ENCODE results near the gene UBE2L5. TPM values are rescaled to one million over a fixed set of nuclear protein-coding genes. Genes with fewer than 3 reads are reported as not detected.
A peak's percentile ranks its signal among the peaks of the same experiment; 100 is the strongest.
"Not testable (repeated sequence)": the region's sequence is repeated elsewhere in the genome, so short reads cannot be mapped to it uniquely, and the experiment has no call there.

UBE2L5 gene
- total and polyA plus RNA-seq, 4 experiments from 2014 or later: not detected

DNA sequence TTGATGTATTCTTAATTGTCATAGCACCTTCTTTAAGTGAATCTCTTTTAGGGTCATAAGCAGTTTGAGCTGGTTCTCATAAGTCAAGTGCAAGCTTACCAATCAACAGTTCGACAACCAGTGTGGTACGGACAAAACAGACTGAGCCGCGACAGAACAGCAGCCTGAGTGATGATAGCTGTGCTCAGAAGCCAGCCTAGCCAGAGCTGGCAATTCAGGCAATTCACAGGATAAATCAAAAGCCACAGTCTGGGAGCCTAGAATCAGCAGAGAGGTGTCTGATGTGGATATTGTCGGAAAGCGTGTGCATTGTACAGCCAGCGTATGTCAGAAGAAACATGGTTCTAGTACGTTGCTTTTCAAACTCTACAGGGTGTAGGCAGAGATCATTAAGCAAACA lies 14.9 kb downstream of the UBE2L5 start:
- POLR2A ChIA-PET (ENCODE audit: partially characterized antibody): no interaction called here
- H3K9me3 Mint-ChIP-seq: peaks cover 0 to 1% (median 0%) of the 10 kb centered on the region in 8 donors

DNA sequence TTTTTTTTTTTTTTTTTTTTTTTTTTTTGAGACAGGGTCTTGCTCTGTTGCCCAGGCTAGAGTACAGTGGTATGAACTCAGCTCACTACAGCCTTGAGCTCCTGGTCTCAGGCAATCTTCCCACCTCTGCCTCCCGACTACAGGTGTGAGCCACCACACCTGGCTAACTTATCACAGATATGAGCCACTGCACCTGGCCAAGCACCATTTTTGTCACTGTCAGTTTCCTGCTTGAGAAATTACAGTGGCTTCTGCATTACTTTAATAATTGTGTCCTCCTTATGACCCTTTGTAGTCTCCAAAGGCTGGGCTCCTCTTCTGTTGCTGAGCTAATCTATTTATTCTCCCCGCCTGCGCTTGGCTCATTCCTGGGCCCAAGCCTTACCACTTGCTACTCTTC lies 16.0 kb downstream of the UBE2L5 start:
- Histone ChIP-seq H3K4me1 (ENCODE audit: insufficient read depth, low read length) (no peaks in the 10 kb centered on the region), H3K4me3 (ENCODE audit: low read length in 2 of 2) (no peak overlapping the region), H3K36me3 (ENCODE audit: insufficient read depth, low read length) (no peaks in the 10 kb centered on the region), H3K27ac (ENCODE audit: low read depth, low read length) (no peak overlapping the region), H3K9me3 (ENCODE audit: control insufficient read depth in 1 of 2, low read length in 2 of 2) (no peaks in the 10 kb centered on the region), H3K27me3 (ENCODE audit: insufficient read depth, low read length) (no peaks in the 10 kb centered on the region)
- H3K36me3 Mint-ChIP-seq: no peaks in the 10 kb centered on the region
- DNase-seq: no peak
- POLR2A ChIA-PET (ENCODE audit: partially characterized antibody): no interaction called here
- no peaks in the 10 kb centered on the region for H3K27me3 Mint-ChIP-seq
- no peak overlapping the region for H3K4me3 Mint-ChIP-seq
- H3K4me1 Mint-ChIP-seq: peaks cover 0 to 5% (median 4%) of the 10 kb centered on the region in 4 donors
- H3K9me3 Mint-ChIP-seq: peaks cover 0 to 1% (median 0%) of the 10 kb centered on the region in 8 donors
- H3K27ac Mint-ChIP-seq: no peak overlapping the region
- CTCF ChIA-PET (ENCODE audit: partially characterized antibody): no interaction called here
- intact Hi-C loops (cut with micrococcal nuclease): no loop called here

More for the DNA sequence above, 14.9 kb downstream of the UBE2L5 start:
- intact Hi-C loops (cut with micrococcal nuclease): no loop called here
- Mint-ChIP-seq H3K27me3 (no peaks in the 10 kb centered on the region), H3K36me3 (no peaks in the 10 kb centered on the region), H3K27ac (no peak overlapping the region), H3K4me3 (no peak overlapping the region), H3K4me1 (peaks cover 0 to 5% (median 4%) of the 10 kb centered on the region in 4 donors)
- H3K4me1 ChIP-seq (ENCODE audit: insufficient read depth, low read length): no peaks in the 10 kb centered on the region
- H3K4me3 ChIP-seq (ENCODE audit: low read length in 2 of 2): no peak overlapping the region
- H3K27me3 ChIP-seq (ENCODE audit: insufficient read depth, low read length): no peaks in the 10 kb centered on the region
- no peaks in the 10 kb centered on the region for H3K36me3 ChIP-seq (ENCODE audit: insufficient read depth, low read length)
- H3K9me3 ChIP-seq (ENCODE audit: control insufficient read depth in 1 of 2, low read length in 2 of 2): no peaks in the 10 kb centered on the region
- no peak overlapping the region for H3K27ac ChIP-seq (ENCODE audit: low read depth, low read length)
- CTCF ChIA-PET (ENCODE audit: partially characterized antibody): interaction anchor here (0.7 to 1.3 kb wide), 3 partner anchors 30 to 68 kb away, joined by 3 read pairs; no protein-coding TSS in a partner anchor
- no peak for DNase-seq

DNA sequence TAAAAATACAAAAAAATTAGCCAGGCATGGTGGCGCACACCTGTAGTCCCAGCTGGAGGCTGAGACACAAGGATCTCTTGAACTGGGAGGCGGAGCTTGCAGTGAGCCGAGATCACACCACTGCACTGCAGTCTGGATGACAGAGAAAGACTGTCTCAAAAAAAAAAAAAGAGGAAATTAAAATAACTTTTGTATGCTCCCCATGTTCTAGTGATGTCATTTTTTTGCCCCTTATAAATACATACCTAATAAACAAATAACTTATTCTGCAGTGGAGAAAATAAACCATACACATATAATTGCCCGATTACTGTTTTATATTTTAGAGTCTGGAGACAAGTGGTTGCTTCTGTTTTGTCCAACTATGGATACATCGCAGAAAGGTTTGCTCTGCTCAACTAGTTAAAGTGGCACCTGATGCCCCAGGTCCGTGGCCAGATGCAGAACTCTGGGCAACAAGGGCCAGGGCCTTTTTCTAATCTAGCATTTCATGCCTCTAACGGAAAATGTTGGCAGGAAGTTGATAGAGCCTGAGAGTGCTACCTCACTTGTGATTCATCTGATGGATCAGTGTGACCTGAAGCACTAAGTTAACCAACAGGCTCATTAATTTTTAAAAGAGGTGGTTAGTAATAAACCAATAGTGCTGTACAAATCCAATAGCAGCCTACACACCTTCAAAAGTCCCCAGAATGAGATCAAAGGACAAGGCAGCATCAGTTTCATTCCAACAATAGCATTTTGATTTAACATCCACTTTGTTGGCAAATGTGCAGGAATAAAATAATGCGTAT lies 18.8 kb downstream of the UBE2L5 start:
- intact Hi-C loops (cut with micrococcal nuclease): no loop called here
- no peak overlapping the region for H3K4me3 ChIP-seq (ENCODE audit: low read length in 2 of 2)
- Mint-ChIP-seq H3K4me1 (peaks cover 0 to 5% (median 4%) of the 10 kb centered on the region in 4 donors), H3K4me3 (no peak overlapping the region), H3K36me3 (no peaks in the 10 kb centered on the region), H3K27ac (peak overlapping the region in 1 of 7 donors; percentile 81), H3K27me3 (peaks cover 3% of the 10 kb centered on the region in 2 donors), H3K9me3 (peaks cover 0 to 1% (median 0%) of the 10 kb centered on the region in 8 donors)
- no peaks in the 10 kb centered on the region for H3K9me3 ChIP-seq (ENCODE audit: control insufficient read depth in 1 of 2, low read length in 2 of 2)
- POLR2A ChIA-PET (ENCODE audit: partially characterized antibody): no interaction called here
- DNase-seq: no peak
- no peaks in the 10 kb centered on the region for H3K36me3 ChIP-seq (ENCODE audit: insufficient read depth, low read length)
- no peaks in the 10 kb centered on the region for H3K27me3 ChIP-seq (ENCODE audit: insufficient read depth, low read length)
- CTCF ChIA-PET (ENCODE audit: partially characterized antibody): interaction anchor here (1.0 to 1.1 kb wide), 2 partner anchors 10 to 11 kb away, joined by 3 read pairs; no protein-coding TSS in a partner anchor
- H3K27ac ChIP-seq (ENCODE audit: low read depth, low read length): no peak overlapping the region
- no peaks in the 10 kb centered on the region for H3K4me1 ChIP-seq (ENCODE audit: insufficient read depth, low read length)

DNA sequence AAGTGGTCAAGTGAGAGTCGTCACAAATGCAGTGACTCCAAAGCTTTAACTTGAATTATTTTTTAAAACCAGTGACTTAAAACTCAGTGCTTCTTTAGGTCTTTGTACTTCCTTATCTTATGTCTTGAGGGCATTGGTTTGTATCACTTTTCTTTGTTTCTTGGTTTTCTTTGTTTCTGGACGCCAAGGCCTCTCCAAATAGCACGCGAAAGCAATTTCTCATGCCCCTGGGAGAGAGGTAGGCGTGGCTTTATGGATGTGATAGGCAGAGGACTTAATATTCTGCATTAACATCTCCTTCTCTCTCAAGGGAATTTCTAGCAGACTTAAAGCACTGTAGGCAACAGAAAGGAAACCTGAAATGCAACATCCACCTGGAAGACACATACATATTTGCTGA lies 20.6 kb downstream of the UBE2L5 start:
- no peak overlapping the region for H3K27ac Mint-ChIP-seq
- no peak overlapping the region for H3K4me3 Mint-ChIP-seq
- CTCF ChIA-PET (ENCODE audit: partially characterized antibody): interaction anchor here (0.7 to 1.5 kb wide), 2 partner anchors 60 to 108 kb away, joined by 3 read pairs; no protein-coding TSS in a partner anchor
- H3K27me3 Mint-ChIP-seq: peaks cover 3 to 5% of the 10 kb centered on the region in 2 donors
- Histone ChIP-seq H3K27ac (ENCODE audit: low read depth, low read length) (no peak overlapping the region), H3K4me1 (ENCODE audit: insufficient read depth, low read length) (no peaks in the 10 kb centered on the region), H3K27me3 (ENCODE audit: insufficient read depth, low read length) (no peaks in the 10 kb centered on the region), H3K36me3 (ENCODE audit: insufficient read depth, low read length) (no peaks in the 10 kb centered on the region), H3K9me3 (ENCODE audit: control insufficient read depth in 1 of 2, low read length in 2 of 2) (no peaks in the 10 kb centered on the region), H3K4me3 (ENCODE audit: low read length in 2 of 2) (no peak overlapping the region)
- peaks cover 0 to 1% (median 0%) of the 10 kb centered on the region in 8 donors for H3K9me3 Mint-ChIP-seq
- intact Hi-C loops (cut with micrococcal nuclease): no loop called here
- DNase-seq: no peak
- H3K36me3 Mint-ChIP-seq: no peaks in the 10 kb centered on the region
- peaks cover 0 to 5% (median 4%) of the 10 kb centered on the region in 4 donors for H3K4me1 Mint-ChIP-seq
- POLR2A ChIA-PET (ENCODE audit: partially characterized antibody): interaction anchor here (0.6 to 1.1 kb wide), 2 partner anchors 9 to 22 kb away, joined by 3 read pairs; no protein-coding TSS in a partner anchor

DNA sequence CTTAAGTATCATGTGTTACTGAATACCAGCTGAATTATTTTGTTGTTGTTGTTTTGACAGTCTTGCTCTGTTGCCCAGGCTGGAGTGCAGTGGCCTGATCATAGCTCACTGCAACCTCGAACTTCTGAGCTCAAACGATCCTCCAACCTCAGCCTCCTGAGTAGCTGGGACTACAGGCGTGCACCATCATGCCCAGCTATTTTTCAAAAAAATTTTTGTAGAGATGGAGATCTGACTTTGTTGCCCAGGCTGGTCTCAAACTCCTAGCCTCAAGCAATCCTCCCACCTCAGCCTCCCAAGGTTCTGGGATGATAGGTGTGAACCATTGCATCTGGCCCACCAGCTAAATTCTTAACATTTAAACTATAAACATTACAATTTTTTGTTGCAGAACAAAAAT lies 21.2 kb downstream of the UBE2L5 start:
- H3K27ac Mint-ChIP-seq; H3K27ac ChIP-seq (ENCODE audit: low read depth, low read length); H3K9me3 ChIP-seq (ENCODE audit: control insufficient read depth in 1 of 2, low read length in 2 of 2); H3K4me1 Mint-ChIP-seq; H3K4me3 ChIP-seq (ENCODE audit: low read length in 2 of 2); intact Hi-C loops (cut with micrococcal nuclease); H3K9me3 Mint-ChIP-seq; H3K27me3 ChIP-seq (ENCODE audit: insufficient read depth, low read length); H3K36me3 Mint-ChIP-seq; H3K4me3 Mint-ChIP-seq; H3K27me3 Mint-ChIP-seq; H3K36me3 ChIP-seq (ENCODE audit: insufficient read depth, low read length); H3K4me1 ChIP-seq (ENCODE audit: insufficient read depth, low read length); DNase-seq: not testable (repeated sequence)
- POLR2A ChIA-PET (ENCODE audit: partially characterized antibody): interaction anchor here (0.6 to 1.1 kb wide), 2 partner anchors 9 to 21 kb away, joined by 3 read pairs; no protein-coding TSS in a partner anchor
- CTCF ChIA-PET (ENCODE audit: partially characterized antibody): interaction anchor here (0.6 kb wide), 1 partner anchor 359 kb away, joined by 3 read pairs; no protein-coding TSS in a partner anchor

DNA sequence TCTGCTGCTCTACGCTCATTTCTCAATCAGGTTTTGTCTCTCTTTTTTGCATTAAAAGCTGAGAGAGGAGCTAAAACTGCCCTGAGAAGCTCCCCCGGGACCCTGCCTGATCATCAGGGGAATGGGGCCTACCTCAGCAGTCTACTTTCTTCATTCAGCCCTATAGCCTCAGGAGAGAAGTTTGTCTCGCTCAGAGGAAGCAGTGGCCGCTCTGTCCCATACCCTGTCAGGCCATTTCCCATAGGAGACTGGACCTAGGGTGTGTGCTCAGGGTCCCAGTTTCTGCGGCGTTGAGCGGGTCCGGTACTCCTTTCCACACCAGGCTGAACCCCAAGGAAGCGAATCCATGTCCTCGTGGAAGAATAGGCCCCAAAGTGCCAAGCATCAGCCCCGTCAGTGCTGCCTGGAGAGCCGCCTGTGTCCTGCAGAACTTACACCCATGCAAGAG lies 21.7 kb downstream of the UBE2L5 start:
- Mint-ChIP-seq H3K27ac (no peak overlapping the region), H3K36me3 (no peaks in the 10 kb centered on the region), H3K9me3 (no peaks in the 10 kb centered on the region), H3K4me3 (no peak overlapping the region), H3K4me1 (peaks cover 0 to 5% (median 4%) of the 10 kb centered on the region in 4 donors), H3K27me3 (peaks cover 3 to 5% of the 10 kb centered on the region in 2 donors)
- Histone ChIP-seq H3K4me1 (ENCODE audit: insufficient read depth, low read length) (no peaks in the 10 kb centered on the region), H3K4me3 (ENCODE audit: low read length in 2 of 2) (no peak overlapping the region), H3K9me3 (ENCODE audit: control insufficient read depth in 1 of 2, low read length in 2 of 2) (no peaks in the 10 kb centered on the region), H3K27me3 (ENCODE audit: insufficient read depth, low read length) (no peaks in the 10 kb centered on the region), H3K36me3 (ENCODE audit: insufficient read depth, low read length) (no peaks in the 10 kb centered on the region), H3K27ac (ENCODE audit: low read depth, low read length) (no peak overlapping the region)
- ChIA-PET CTCF (ENCODE audit: partially characterized antibody) (interaction anchor here (0.6 kb wide), 1 partner anchor 358 kb away, joined by 3 read pairs; no protein-coding TSS in a partner anchor), POLR2A (ENCODE audit: partially characterized antibody) (interaction anchor here (1.1 kb wide), 1 partner anchor 8 kb away, joined by 3 read pairs; no protein-coding TSS in a partner anchor)
- no peak for DNase-seq
- intact Hi-C loops (cut with micrococcal nuclease): no loop called here

DNA sequence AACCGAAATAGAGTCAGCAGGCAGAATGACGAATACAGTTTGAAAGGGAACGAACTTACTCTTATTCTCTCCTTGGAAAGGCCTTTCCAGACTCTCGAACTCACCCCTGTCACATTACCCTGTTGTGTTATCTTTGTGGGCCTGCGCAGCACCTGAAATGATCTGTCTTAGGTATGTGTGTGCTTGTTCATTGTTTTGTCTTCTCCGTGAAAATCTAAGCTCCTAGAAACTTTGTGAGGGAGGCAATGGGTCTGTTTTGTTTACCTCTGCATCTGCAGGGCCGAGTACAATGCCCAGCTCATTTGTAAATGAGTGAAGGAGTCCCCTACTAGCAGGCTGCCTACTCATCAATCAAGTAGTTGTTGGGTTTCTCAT lies 23.8 kb downstream of the UBE2L5 start:
- Histone ChIP-seq H3K36me3 (ENCODE audit: insufficient read depth, low read length) (no peaks in the 10 kb centered on the region), H3K9me3 (ENCODE audit: control insufficient read depth in 1 of 2, low read length in 2 of 2) (no peaks in the 10 kb centered on the region), H3K4me3 (ENCODE audit: low read length in 2 of 2) (no peak overlapping the region), H3K27me3 (ENCODE audit: insufficient read depth, low read length) (no peaks in the 10 kb centered on the region), H3K27ac (ENCODE audit: low read depth, low read length) (no peak overlapping the region), H3K4me1 (ENCODE audit: insufficient read depth, low read length) (no peaks in the 10 kb centered on the region)
- Mint-ChIP-seq H3K36me3 (no peaks in the 10 kb centered on the region), H3K27ac (no peak overlapping the region), H3K9me3 (no peaks in the 10 kb centered on the region), H3K4me3 (no peak overlapping the region), H3K4me1 (peaks cover 0 to 3% (median 2%) of the 10 kb centered on the region in 4 donors), H3K27me3 (peaks cover 3 to 5% of the 10 kb centered on the region in 2 donors)
- ChIA-PET POLR2A (ENCODE audit: partially characterized antibody) (no interaction called here), CTCF (ENCODE audit: partially characterized antibody) (no interaction called here)
- intact Hi-C loops (cut with micrococcal nuclease): no loop called here
- no peak for DNase-seq
